Adrenal gland (tissue), 5 donors: ENCODE results near the gene ASS1.

ENCODE experiments used
- POLR2A ChIP-seq, 2 donors: fragments of 450-650 bp; IDR thresholded peaks; one replicate each; pipeline ENCODE4 v1.6.1; 2017; ENCODE audit warnings: antibody characterized with exemption in 2 of 2, mild to moderate bottlenecking in 2 of 2, moderate library complexity in 1 of 2
- TF ChIP-seq, protein P1 (sequence below), 6 experiments: fragments of 450-650 bp in 4 of 6; fragments of 200-600 bp in 2 of 6; sonication (generic) in 1 of 6; IDR thresholded peaks; 1 replicate in 5 of 6; 2 replicates in 1 of 6; pipeline versions ENCODE4 v1.5.1 to v1.8.0; 2016 to 2021; ENCODE audit warnings: antibody characterized with exemption in 6 of 6, mild to moderate bottlenecking in 2 of 6, moderate library complexity in 1 of 6
- donor health status: DM: no; HTN: no; CAD: no.

DNA sequence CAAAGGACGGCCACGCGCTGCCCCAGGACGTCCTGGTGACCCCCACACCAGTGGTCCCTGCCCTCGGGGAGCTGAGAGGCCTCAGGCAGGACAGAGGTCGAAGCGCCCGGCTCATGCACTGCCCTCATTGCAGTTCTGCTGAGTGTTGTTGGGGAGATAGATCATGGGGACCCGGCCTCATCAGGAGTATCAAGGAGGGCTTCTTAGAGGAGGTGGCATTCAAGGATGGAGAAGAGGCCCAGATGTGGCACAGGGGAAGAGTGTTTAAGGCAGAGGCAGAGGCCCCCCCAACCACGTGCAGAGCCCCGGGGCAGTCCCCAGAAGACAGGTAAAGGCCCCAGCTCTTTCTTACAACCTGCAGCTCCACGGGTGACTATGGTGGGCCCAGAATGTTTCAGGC, 26.2 kb downstream of the ASS1 start:
- TF ChIP-seq, protein P1, sequence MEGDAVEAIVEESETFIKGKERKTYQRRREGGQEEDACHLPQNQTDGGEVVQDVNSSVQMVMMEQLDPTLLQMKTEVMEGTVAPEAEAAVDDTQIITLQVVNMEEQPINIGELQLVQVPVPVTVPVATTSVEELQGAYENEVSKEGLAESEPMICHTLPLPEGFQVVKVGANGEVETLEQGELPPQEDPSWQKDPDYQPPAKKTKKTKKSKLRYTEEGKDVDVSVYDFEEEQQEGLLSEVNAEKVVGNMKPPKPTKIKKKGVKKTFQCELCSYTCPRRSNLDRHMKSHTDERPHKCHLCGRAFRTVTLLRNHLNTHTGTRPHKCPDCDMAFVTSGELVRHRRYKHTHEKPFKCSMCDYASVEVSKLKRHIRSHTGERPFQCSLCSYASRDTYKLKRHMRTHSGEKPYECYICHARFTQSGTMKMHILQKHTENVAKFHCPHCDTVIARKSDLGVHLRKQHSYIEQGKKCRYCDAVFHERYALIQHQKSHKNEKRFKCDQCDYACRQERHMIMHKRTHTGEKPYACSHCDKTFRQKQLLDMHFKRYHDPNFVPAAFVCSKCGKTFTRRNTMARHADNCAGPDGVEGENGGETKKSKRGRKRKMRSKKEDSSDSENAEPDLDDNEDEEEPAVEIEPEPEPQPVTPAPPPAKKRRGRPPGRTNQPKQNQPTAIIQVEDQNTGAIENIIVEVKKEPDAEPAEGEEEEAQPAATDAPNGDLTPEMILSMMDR (IDR thresholded peaks at IDR 0.05), result no peak
- no peak for TF ChIP-seq POLR2A (IDR thresholded peaks at IDR 0.05)
